Measurements from ENCODE around the gene TTLL10. TPM values are rescaled to one million over a fixed set of nuclear protein-coding genes. Genes with fewer than 3 reads are reported as not detected.

The TTLL10 gene
- polyA plus RNA-seq, 2 of the 4 experiments (the other 2 are of a cell fraction), result not detected

DNA sequence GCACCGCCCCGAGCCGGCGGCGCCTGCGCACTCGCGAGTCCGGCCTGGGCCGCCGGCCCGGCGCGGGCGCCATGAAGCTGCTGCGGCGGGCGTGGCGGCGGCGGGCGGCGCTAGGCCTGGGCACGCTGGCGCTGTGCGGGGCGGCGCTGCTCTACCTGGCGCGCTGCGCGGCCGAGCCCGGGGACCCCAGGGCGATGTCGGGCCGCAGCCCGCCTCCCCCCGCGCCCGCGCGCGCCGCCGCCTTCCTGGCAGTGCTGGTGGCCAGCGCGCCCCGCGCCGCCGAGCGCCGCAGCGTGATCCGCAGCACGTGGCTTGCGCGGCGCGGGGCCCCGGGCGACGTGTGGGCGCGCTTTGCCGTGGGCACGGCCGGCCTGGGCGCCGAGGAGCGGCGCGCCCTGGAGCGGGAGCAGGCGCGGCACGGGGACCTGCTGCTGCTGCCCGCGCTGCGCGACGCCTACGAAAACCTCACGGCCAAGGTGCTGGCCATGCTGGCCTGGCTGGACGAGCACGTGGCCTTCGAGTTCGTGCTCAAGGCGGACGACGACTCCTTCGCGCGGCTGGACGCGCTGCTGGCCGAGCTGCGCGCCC is 58.6 kb downstream of the TTLL10 start, which contains the start of gene B3GALT6:
Gene B3GALT6 (plus strand): TSS at position 30 of the 588 bp plus-strand sequence. CDS start 42 bp downstream, at position 72.
- H3K4me3 ChIP-seq, result peak within 1 kb of the TSS; percentile 97
- H3K4me2 ChIP-seq, result peak within 1 kb of the TSS; percentile 98
- DNase-seq (ENCODE audit: low read depth in 1 of 2, low spot score in 1 of 2) (no peak), ATAC-seq (peak in 1 of 2 experiments; percentile 14; a peak in 2 of 6 replicates), FAIRE-seq (no peak)
- WGBS (ENCODE audit: missing lambda C conversion rate), result 68% methylated on average over 13 of the region's 100 CpGs
- peaks cover 24% of the 10 kb centered on the region for H3K4me1 ChIP-seq
- POLR2A ChIA-PET, result interaction anchor here (1.3 kb wide), 1 partner anchor 153 kb away, joined by 3 read pairs; no protein-coding TSS in a partner anchor
- CTCF ChIA-PET, result interaction anchor here (2.4 kb wide), 1 partner anchor 110 kb away, joined by 17 read pairs; no protein-coding TSS in a partner anchor
- no peaks in the 10 kb centered on the region for H3K9me3 ChIP-seq
- peak within 1 kb of the TSS; percentile 98 to 100 for H3K27ac ChIP-seq
- TF ChIP-seq, protein P1, sequence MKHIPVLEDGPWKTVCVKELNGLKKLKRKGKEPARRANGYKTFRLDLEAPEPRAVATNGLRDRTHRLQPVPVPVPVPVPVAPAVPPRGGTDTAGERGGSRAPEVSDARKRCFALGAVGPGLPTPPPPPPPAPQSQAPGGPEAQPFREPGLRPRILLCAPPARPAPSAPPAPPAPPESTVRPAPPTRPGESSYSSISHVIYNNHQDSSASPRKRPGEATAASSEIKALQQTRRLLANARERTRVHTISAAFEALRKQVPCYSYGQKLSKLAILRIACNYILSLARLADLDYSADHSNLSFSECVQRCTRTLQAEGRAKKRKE (CRISPR knock-in tag; IDR thresholded peaks at IDR 0.05; ENCODE audit: low read depth), result 0 out of 2 replicates have a peak, but pooled peaks have one; percentile 33
- TF ChIP-seq SMC3 (IDR thresholded peaks at IDR 0.05), result no peak
- no peak for TF ChIP-seq MAZ (IDR thresholded peaks at IDR 0.05; ENCODE audit: borderline replicate concordance, low read depth, low read length)
- TF ChIP-seq ZSCAN20 (CRISPR knock-in tag; IDR thresholded peaks at IDR 0.05), result no peak
- TF ChIP-seq, protein P2, sequence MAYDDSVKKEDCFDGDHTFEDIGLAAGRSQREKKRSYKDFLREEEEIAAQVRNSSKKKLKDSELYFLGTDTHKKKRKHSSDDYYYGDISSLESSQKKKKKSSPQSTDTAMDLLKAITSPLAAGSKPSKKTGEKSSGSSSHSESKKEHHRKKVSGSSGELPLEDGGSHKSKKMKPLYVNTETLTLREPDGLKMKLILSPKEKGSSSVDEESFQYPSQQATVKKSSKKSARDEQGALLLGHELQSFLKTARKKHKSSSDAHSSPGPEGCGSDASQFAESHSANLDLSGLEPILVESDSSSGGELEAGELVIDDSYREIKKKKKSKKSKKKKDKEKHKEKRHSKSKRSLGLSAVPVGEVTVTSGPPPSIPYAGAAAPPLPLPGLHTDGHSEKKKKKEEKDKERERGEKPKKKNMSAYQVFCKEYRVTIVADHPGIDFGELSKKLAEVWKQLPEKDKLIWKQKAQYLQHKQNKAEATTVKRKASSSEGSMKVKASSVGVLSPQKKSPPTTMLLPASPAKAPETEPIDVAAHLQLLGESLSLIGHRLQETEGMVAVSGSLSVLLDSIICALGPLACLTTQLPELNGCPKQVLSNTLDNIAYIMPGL (CRISPR knock-in tag; IDR thresholded peaks at IDR 0.05; ENCODE audit: borderline replicate concordance), result no peak
- TF ChIP-seq JUNB (IDR thresholded peaks at IDR 0.05), result no peak
- TF ChIP-seq RCOR1 (IDR thresholded peaks at IDR 0.05; ENCODE audit: low read depth, low read length), result no peak
- TF ChIP-seq NPAS2 (CRISPR knock-in tag; IDR thresholded peaks at IDR 0.05; ENCODE audit: borderline replicate concordance), result peak; percentile 68; the same call in 1 of the 2 replicates
- TF ChIP-seq JUN (IDR thresholded peaks at IDR 0.05), result peak in 1 of 2 experiments; percentile 67; a peak in 2 of 5 replicates
- no peak for TF ChIP-seq ZFP36 (IDR thresholded peaks at IDR 0.05; ENCODE audit: borderline replicate concordance, partially characterized antibody)
- no peak for TF ChIP-seq HOXA7 (CRISPR knock-in tag; IDR thresholded peaks at IDR 0.05)
- no peak for TF ChIP-seq SREBF2 (IDR thresholded peaks at IDR 0.05)
- no peak for TF ChIP-seq PHF8 (IDR thresholded peaks at IDR 0.05; ENCODE audit: borderline replicate concordance, low read depth)
- peak; percentile 28; the same call in 1 of the 2 replicates for TF ChIP-seq POLR2A (IDR thresholded peaks at IDR 0.05; ENCODE audit: low read length)
- TF ChIP-seq, protein P3, sequence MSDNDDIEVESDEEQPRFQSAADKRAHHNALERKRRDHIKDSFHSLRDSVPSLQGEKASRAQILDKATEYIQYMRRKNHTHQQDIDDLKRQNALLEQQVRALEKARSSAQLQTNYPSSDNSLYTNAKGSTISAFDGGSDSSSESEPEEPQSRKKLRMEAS (IDR thresholded peaks at IDR 0.05), result peak; percentile 83
- TF ChIP-seq, protein P4, sequence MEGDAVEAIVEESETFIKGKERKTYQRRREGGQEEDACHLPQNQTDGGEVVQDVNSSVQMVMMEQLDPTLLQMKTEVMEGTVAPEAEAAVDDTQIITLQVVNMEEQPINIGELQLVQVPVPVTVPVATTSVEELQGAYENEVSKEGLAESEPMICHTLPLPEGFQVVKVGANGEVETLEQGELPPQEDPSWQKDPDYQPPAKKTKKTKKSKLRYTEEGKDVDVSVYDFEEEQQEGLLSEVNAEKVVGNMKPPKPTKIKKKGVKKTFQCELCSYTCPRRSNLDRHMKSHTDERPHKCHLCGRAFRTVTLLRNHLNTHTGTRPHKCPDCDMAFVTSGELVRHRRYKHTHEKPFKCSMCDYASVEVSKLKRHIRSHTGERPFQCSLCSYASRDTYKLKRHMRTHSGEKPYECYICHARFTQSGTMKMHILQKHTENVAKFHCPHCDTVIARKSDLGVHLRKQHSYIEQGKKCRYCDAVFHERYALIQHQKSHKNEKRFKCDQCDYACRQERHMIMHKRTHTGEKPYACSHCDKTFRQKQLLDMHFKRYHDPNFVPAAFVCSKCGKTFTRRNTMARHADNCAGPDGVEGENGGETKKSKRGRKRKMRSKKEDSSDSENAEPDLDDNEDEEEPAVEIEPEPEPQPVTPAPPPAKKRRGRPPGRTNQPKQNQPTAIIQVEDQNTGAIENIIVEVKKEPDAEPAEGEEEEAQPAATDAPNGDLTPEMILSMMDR (IDR thresholded peaks at IDR 0.05), result no peak
- TF ChIP-seq POLR2AphosphoS2 (conservative IDR thresholded peaks at IDR 0.05; ENCODE audit: low read length), result no peak
- no peak for TF ChIP-seq ZNF302 (CRISPR knock-in tag; IDR thresholded peaks at IDR 0.05)
- TF ChIP-seq, protein P5, sequence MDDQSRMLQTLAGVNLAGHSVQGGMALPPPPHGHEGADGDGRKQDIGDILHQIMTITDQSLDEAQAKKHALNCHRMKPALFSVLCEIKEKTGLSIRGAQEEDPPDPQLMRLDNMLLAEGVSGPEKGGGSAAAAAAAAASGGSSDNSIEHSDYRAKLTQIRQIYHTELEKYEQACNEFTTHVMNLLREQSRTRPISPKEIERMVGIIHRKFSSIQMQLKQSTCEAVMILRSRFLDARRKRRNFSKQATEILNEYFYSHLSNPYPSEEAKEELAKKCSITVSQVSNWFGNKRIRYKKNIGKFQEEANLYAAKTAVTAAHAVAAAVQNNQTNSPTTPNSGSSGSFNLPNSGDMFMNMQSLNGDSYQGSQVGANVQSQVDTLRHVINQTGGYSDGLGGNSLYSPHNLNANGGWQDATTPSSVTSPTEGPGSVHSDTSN (IDR thresholded peaks at IDR 0.05), result no peak
- TF ChIP-seq, protein P6, sequence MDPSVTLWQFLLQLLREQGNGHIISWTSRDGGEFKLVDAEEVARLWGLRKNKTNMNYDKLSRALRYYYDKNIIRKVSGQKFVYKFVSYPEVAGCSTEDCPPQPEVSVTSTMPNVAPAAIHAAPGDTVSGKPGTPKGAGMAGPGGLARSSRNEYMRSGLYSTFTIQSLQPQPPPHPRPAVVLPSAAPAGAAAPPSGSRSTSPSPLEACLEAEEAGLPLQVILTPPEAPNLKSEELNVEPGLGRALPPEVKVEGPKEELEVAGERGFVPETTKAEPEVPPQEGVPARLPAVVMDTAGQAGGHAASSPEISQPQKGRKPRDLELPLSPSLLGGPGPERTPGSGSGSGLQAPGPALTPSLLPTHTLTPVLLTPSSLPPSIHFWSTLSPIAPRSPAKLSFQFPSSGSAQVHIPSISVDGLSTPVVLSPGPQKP (IDR thresholded peaks at IDR 0.05; ENCODE audit: low read depth, low read length), result no peak
- TF ChIP-seq CEBPB (IDR thresholded peaks at IDR 0.05), result no peak
- TF ChIP-seq, protein P7, sequence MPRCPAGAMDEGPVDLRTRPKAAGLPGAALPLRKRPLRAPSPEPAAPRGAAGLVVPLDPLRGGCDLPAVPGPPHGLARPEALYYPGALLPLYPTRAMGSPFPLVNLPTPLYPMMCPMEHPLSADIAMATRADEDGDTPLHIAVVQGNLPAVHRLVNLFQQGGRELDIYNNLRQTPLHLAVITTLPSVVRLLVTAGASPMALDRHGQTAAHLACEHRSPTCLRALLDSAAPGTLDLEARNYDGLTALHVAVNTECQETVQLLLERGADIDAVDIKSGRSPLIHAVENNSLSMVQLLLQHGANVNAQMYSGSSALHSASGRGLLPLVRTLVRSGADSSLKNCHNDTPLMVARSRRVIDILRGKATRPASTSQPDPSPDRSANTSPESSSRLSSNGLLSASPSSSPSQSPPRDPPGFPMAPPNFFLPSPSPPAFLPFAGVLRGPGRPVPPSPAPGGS (IDR thresholded peaks at IDR 0.05), result 0 out of 3 replicates have a peak, but pooled peaks have one; percentile 43
- peak; percentile 64; the same call in 1 of the 2 replicates for TF ChIP-seq HOXB5 (CRISPR knock-in tag; IDR thresholded peaks at IDR 0.05)
- TF ChIP-seq, protein P8, sequence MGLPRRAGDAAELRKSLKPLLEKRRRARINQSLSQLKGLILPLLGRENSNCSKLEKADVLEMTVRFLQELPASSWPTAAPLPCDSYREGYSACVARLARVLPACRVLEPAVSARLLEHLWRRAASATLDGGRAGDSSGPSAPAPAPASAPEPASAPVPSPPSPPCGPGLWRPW (IDR thresholded peaks at IDR 0.05), result no peak
- no peak for TF ChIP-seq RFX5 (IDR thresholded peaks at IDR 0.05)
- no peak for TF ChIP-seq MYC (IDR thresholded peaks at IDR 0.05; ENCODE audit: borderline replicate concordance, low read length)
- no peak for TF ChIP-seq RAD21 (conservative IDR thresholded peaks at IDR 0.05 in 1 of 2, IDR thresholded peaks at IDR 0.05 in 1 of 2)
- TF ChIP-seq FOSL2 (IDR thresholded peaks at IDR 0.05), result no peak
- TF ChIP-seq FOSL2 (CRISPR knock-in tag; IDR thresholded peaks at IDR 0.05), result no peak
- no peak for TF ChIP-seq HEYL (CRISPR knock-in tag; IDR thresholded peaks at IDR 0.05)
- TF ChIP-seq CHD2 (IDR thresholded peaks at IDR 0.05; ENCODE audit: low read length, partially characterized antibody), result no peak
- TF ChIP-seq EHF (CRISPR knock-in tag; IDR thresholded peaks at IDR 0.05), result no peak
- TF ChIP-seq FOSB (CRISPR knock-in tag; IDR thresholded peaks at IDR 0.05), result no peak
